Esophagus muscularis mucosa (tissue), 4 donors: ENCODE data around the gene WASF2.

Source experiments
- CTCF ChIP-seq, 3 experiments: fragments of 200-600 bp in 2 of 3; fragments of 450-650 bp in 1 of 3; sonication (generic) in 2 of 3; IDR thresholded peaks; one replicate each; pipeline ENCODE4 v1.5.1; 2017 to 2019; ENCODE audit warnings: antibody characterized with exemption in 3 of 3, mild to moderate bottlenecking in 2 of 3, moderate library complexity in 1 of 3
- EP300 ChIP-seq: sonication (generic); formaldehyde crosslinking; IDR thresholded peaks from one replicate; pipeline ENCODE4 v1.6.1; 2017; ENCODE audit warnings: antibody characterized with exemption
- POLR2A ChIP-seq: fragments of 450-650 bp; IDR thresholded peaks from one replicate; pipeline ENCODE4 v1.6.1; 2017; ENCODE audit warnings: antibody characterized with exemption, moderate library complexity, mild to moderate bottlenecking, low read depth
- POLR2AphosphoS5 ChIP-seq, 2 donors: sonication (generic); formaldehyde crosslinking; IDR thresholded peaks; one replicate each; pipeline ENCODE4 v1.6.1; 2017; ENCODE audit warnings: antibody characterized with exemption in 2 of 2

GRCh38 chr1:27388337-27389005, 101.5 kb downstream of the WASF2 start:
- peak; percentile 90 to 93 (median 92) for TF ChIP-seq CTCF (IDR thresholded peaks at IDR 0.05)
- TF ChIP-seq POLR2A: no peak
- no peak for TF ChIP-seq EP300
- peak in 1 of 2 donors; percentile 19 for TF ChIP-seq POLR2AphosphoS5 (IDR thresholded peaks at IDR 0.05)
